Osteocyte (in vitro differentiated cells): ENCODE data around the gene SYT5. TPM values are rescaled to one million over a fixed set of nuclear protein-coding genes. Genes with fewer than 3 reads are reported as not detected.

ENCODE experiments used
- DNase-seq: peaks from one replicate; pipeline ENCODE4 v3.0.0; 2021; ENCODE audit warnings: mixed read lengths; ENCODE audit not compliant: unreplicated experiment; ENCODE audit errors: extremely low spot score
- H3K27ac Mint-ChIP-seq: one replicate; pipeline ENCODE4 v1.8.0; 2021; ENCODE audit warnings: mild to moderate bottlenecking, mixed read lengths; ENCODE audit not compliant: unreplicated experiment
- H3K27me3 Mint-ChIP-seq: one replicate; pipeline ENCODE4 v1.8.0; 2021; ENCODE audit warnings: mixed read lengths; ENCODE audit not compliant: unreplicated experiment
- H3K36me3 Mint-ChIP-seq: one replicate; pipeline ENCODE4 v1.8.0; 2021; ENCODE audit warnings: mixed read lengths; ENCODE audit not compliant: unreplicated experiment
- H3K4me1 Mint-ChIP-seq: one replicate; pipeline ENCODE4 v1.8.0; 2021; ENCODE audit warnings: mixed read lengths; ENCODE audit not compliant: unreplicated experiment
- H3K4me3 Mint-ChIP-seq: one replicate; pipeline ENCODE4 v1.8.0; 2021; ENCODE audit warnings: mild to moderate bottlenecking, moderate library complexity, mixed read lengths; ENCODE audit not compliant: unreplicated experiment
- H3K9me3 Mint-ChIP-seq: one replicate; pipeline ENCODE4 v1.8.0; 2021; ENCODE audit warnings: mixed read lengths; ENCODE audit not compliant: unreplicated experiment
- CTCF ChIP-seq: fragments of 200-600 bp; sonication (generic); IDR thresholded peaks from 2 replicates; pipeline ENCODE4 v1.5.0; 2021; ENCODE audit warnings: antibody characterized with exemption, mild to moderate bottlenecking, moderate library complexity
- total RNA-seq: library from RNA; stranded (reverse); gene quantifications from 2 replicates; pipeline ENCODE4 v1.2.1, GENCODE V29; 2021

Gene SYT5
- total RNA-seq, 1 donor from 2014 or later: not detected

GRCh38 chr19:55212447-55212846, 32.4 kb upstream of the SYT5 start:
- H3K4me1 Mint-ChIP-seq: peaks cover 33% of the 10 kb centered on the region
- TF ChIP-seq CTCF: peak; percentile 18
- DNase-seq: no peak
- peaks cover 6% of the 10 kb centered on the region for H3K9me3 Mint-ChIP-seq
- H3K27me3 Mint-ChIP-seq: no peaks in the 10 kb centered on the region
- no peak overlapping the region for H3K27ac Mint-ChIP-seq
- no peaks in the 10 kb centered on the region for H3K36me3 Mint-ChIP-seq
- no peak overlapping the region for H3K4me3 Mint-ChIP-seq

- no peaks in the 10 kb centered on the region for H3K36me3 Mint-ChIP-seq
- H3K4me1 Mint-ChIP-seq: peaks cover 26% of the 10 kb centered on the region
- H3K27me3 Mint-ChIP-seq: peaks cover 5% of the 10 kb centered on the region
- TF ChIP-seq CTCF: no peak
- DNase-seq: no peak
- peaks cover 6% of the 10 kb centered on the region for H3K9me3 Mint-ChIP-seq
- H3K4me3 Mint-ChIP-seq: no peak overlapping the region
- H3K27ac Mint-ChIP-seq: peak overlapping the region; percentile 42
Measured at GRCh38 chr19:55209693-55210472, 29.8 kb upstream of the SYT5 start.

- Mint-ChIP-seq H3K27me3 (peaks cover 9% of the 10 kb centered on the region), H3K27ac (peak within 1 kb of the TSS; percentile 42), H3K36me3 (no peaks in the 10 kb centered on the region), H3K9me3 (peaks cover 6% of the 10 kb centered on the region), H3K4me3 (no peak within 1 kb of the TSS), H3K4me1 (peaks cover 26% of the 10 kb centered on the region)
- no peak for DNase-seq
- TF ChIP-seq CTCF: no peak
Measured at GRCh38 chr19:55208880-55209692, 29.0 kb upstream of the SYT5 start, which contains the start of gene PTPRH. Gene PTPRH, minus strand, starts transcription at chr19:55209501. Its CDS starts 68 bp downstream, at chr19:55209433.

GRCh38 chr19:55206664-55207500, 26.8 kb upstream of the SYT5 start:
- peak; percentile 91 for DNase-seq
- H3K4me3 Mint-ChIP-seq: peak overlapping the region; percentile 65
- peaks cover 9% of the 10 kb centered on the region for H3K27me3 Mint-ChIP-seq
- H3K9me3 Mint-ChIP-seq: no peaks in the 10 kb centered on the region
- peak overlapping the region; percentile 86 for H3K27ac Mint-ChIP-seq
- TF ChIP-seq CTCF: no peak
- H3K4me1 Mint-ChIP-seq: peaks cover 26% of the 10 kb centered on the region
- H3K36me3 Mint-ChIP-seq: no peaks in the 10 kb centered on the region
